Mucosa of descending colon (tissue), 3 donors: ENCODE results near the gene ASCC3. TPM values are rescaled to one million over a fixed set of nuclear protein-coding genes. Genes with fewer than 3 reads are reported as not detected.

Experiments used
- ATAC-seq: fragments of 200-7000 bp; cut with Tn5 transposase; one replicate; pipeline ENCODE4 v1.9.1; 2020; ENCODE audit warnings: mild to moderate bottlenecking, moderate library complexity
- DNase-seq, 3 donors: peaks; one replicate each; pipeline ENCODE4 v3.0.0-alpha.2; 2020
- H3K36me3 ChIP-seq: fragments of 200-600 bp; one replicate; pipeline ENCODE4 v1.8.0; 2021; ENCODE audit warnings: low read depth, mild to moderate bottlenecking
- H3K4me1 ChIP-seq: fragments of 200-600 bp; one replicate; pipeline ENCODE4 v1.8.0; 2021; ENCODE audit warnings: low read depth, mild to moderate bottlenecking
- H3K4me3 ChIP-seq: fragments of 200-600 bp; one replicate; pipeline ENCODE4 v1.8.0; 2021; ENCODE audit warnings: mild to moderate bottlenecking
- H3K9me3 ChIP-seq: fragments of 200-600 bp; one replicate; pipeline ENCODE4 v1.8.0; 2021; ENCODE audit warnings: mild to moderate bottlenecking
- CTCF ChIP-seq: fragments of 200-600 bp; IDR thresholded peaks from one replicate; pipeline ENCODE4 v1.8.0; 2022; ENCODE audit warnings: antibody characterized with exemption, mild to moderate bottlenecking
- intact Hi-C, 2 donors: fragments of 100-400 bp; cut with DNase I in 1 of 2; cut with micrococcal nuclease in 1 of 2; formaldehyde crosslinking; loops; one replicate each; pipeline versions ENCODE4 v1.11.0 to v1.11.1; 2022; cut with DNase I, micrococcal nuclease
- total RNA-seq, 3 donors: library from RNA; stranded (reverse); fragmentation: NEBNext Ultra II Directional in 2 of 3; extraction: Animal tissue kit (Norgen Biotek cat#: 25700) in 2 of 3; gene quantifications; one replicate each; pipeline versions ENCODE4 v1.2.1 to v1.2.4, GENCODE V29; 2021 to 2023
- donor health status: DM: no; HTN: no; CAD: no; lungs with moderate emphysema.
- donor health status: DM: no; HTN: no; CAD: no.
- donor health status: DM: no; HTN: yes; CAD: no.

ASCC3 gene
- total RNA-seq, 3 donors from 2014 or later = 24.6 to 28.5 (median 27.8) TPM

- intact Hi-C loops = no loop called here
- no peak overlapping the region for H3K4me3 ChIP-seq
- DNase-seq (no peak), ATAC-seq (no peak)
- TF ChIP-seq CTCF = no peak
- no peaks in the 10 kb centered on the region for H3K9me3 ChIP-seq
- H3K36me3 ChIP-seq = no peaks in the 10 kb centered on the region
- H3K4me1 ChIP-seq = no peaks in the 10 kb centered on the region
Observed at GRCh38 chr6:100503043-100503705, 378.0 kb downstream of the ASCC3 start.

- Histone ChIP-seq H3K9me3 (no peaks in the 10 kb centered on the region), H3K4me1 (no peaks in the 10 kb centered on the region), H3K36me3 (no peaks in the 10 kb centered on the region), H3K4me3 (no peak overlapping the region)
- DNase-seq (no peak), ATAC-seq (no peak)
- TF ChIP-seq CTCF = no peak
- intact Hi-C loops = no loop called here
Observed at GRCh38 chr6:100493206-100493888, 387.8 kb downstream of the ASCC3 start.

- H3K4me1 ChIP-seq = no peaks in the 10 kb centered on the region
- ATAC-seq (no peak), DNase-seq (no peak)
- intact Hi-C loops = no loop called here
- H3K9me3 ChIP-seq = no peaks in the 10 kb centered on the region
- no peak overlapping the region for H3K4me3 ChIP-seq
- no peaks in the 10 kb centered on the region for H3K36me3 ChIP-seq
- TF ChIP-seq CTCF = no peak
Observed at GRCh38 chr6:100491952-100492670, 389.0 kb downstream of the ASCC3 start.

GRCh38 chr6:100490065-100490464 lies 391.1 kb downstream of the ASCC3 start:
- Histone ChIP-seq H3K36me3 (no peaks in the 10 kb centered on the region), H3K4me3 (no peak overlapping the region), H3K4me1 (no peaks in the 10 kb centered on the region), H3K9me3 (no peaks in the 10 kb centered on the region)
- no peak for DNase-seq
- no peak for TF ChIP-seq CTCF
- no peak for ATAC-seq
- intact Hi-C loops = no loop called here

- Histone ChIP-seq H3K4me3 (no peak overlapping the region), H3K36me3 (no peaks in the 10 kb centered on the region), H3K4me1 (no peaks in the 10 kb centered on the region), H3K9me3 (no peaks in the 10 kb centered on the region)
- no peak for TF ChIP-seq CTCF
- no peak for DNase-seq
- intact Hi-C loops = no loop called here
- ATAC-seq = no peak
Observed at GRCh38 chr6:100488244-100488643, 392.9 kb downstream of the ASCC3 start.
